ENCODE data around the gene RSRC1. TPM values are rescaled to one million over a fixed set of nuclear protein-coding genes. Genes with fewer than 3 reads are reported as not detected.

RSRC1 gene
- total and polyA plus RNA-seq, 2 of the 8 experiments (the other 6 are each of a cell fraction or from before 2014, with no cell fraction given): 2.0 to 27.9 TPM

- no peak for TF ChIP-seq POLR2AphosphoS5 (IDR thresholded peaks at IDR 0.05; ENCODE audit: low read depth, low read length)
- no peak for TF ChIP-seq CHD7 (IDR thresholded peaks at IDR 0.05; ENCODE audit: insufficient replicate concordance, low read length)
- no peak for TF ChIP-seq TEAD4 (IDR thresholded peaks at IDR 0.05; ENCODE audit: low read depth, low read length)
- TF ChIP-seq TCF12 (IDR thresholded peaks at IDR 0.05; ENCODE audit: low read depth, low read length): no peak
Observed at GRCh38 chr3:158217992-158218391, 108.1 kb downstream of the RSRC1 start (continued).

All from H1 (cell line).